Measurements from ENCODE around the gene PCCB. TPM values are rescaled to one million over a fixed set of nuclear protein-coding genes. Genes with fewer than 3 reads are reported as not detected.

The PCCB gene
- total and polyA plus RNA-seq, 2 donors (not counting 1 experiment from before 2014, with no cell fraction given): 12.1 to 15.5 TPM

DNA sequence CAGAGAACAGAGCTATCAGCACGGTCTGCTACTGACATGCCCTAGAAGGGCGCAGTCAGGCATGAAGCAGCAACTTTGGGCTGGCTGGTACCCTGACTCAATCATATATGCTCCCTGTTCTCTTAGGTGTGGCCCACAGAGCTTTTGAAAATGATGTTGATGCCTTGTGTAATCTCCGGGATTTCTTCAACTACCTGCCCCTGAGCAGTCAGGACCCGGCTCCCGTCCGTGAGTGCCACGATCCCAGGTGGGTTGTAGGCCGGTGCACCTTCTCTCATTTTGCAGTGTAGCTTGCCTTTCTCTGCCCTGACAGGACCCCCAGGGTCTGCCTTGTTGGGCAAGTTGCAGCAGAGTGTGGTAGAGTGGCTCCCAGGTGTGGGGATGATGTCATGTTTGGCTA, 47.7 kb downstream of the PCCB start:
- Histone ChIP-seq H3K9me3 (ENCODE audit: control extremely low read depth in 1 of 3, control insufficient read depth in 2 of 3, insufficient read depth in 1 of 3, low read length in 2 of 3) (no peaks in the 10 kb centered on the region), H2AFZ (ENCODE audit: insufficient read depth, low read depth, low read length, poor library complexity, severe bottlenecking) (no peak overlapping the region), H3K9ac (ENCODE audit: low read length) (no peak overlapping the region), H3K4me1 (ENCODE audit: control insufficient read depth in 2 of 2, insufficient read depth in 2 of 2, low read length in 2 of 2) (no peaks in the 10 kb centered on the region), H3K4me3 (ENCODE audit: control extremely low read depth in 1 of 5, extremely low read depth in 1 of 5, insufficient read depth in 1 of 5, low read depth in 2 of 5, low read length in 4 of 5) (no peak overlapping the region), H3K27me3 (replicated peaks in 1 of 4; ENCODE audit: control extremely low read depth in 1 of 4, control insufficient read depth in 3 of 4, insufficient read depth in 4 of 4, low read length in 3 of 4) (no peaks in the 10 kb centered on the region), H3K27ac (ENCODE audit: low read length in 2 of 2) (no peak overlapping the region), H4K20me1 (ENCODE audit: control insufficient read depth, insufficient read depth, low read length, poor library complexity, severe bottlenecking) (no peaks in the 10 kb centered on the region), H3K79me2 (ENCODE audit: control insufficient read depth, insufficient read depth, low read length) (no peaks in the 10 kb centered on the region), H3K4me2 (replicated peaks; ENCODE audit: low read depth, low read length, poor library complexity, severe bottlenecking) (no peak overlapping the region), H3K36me3 (replicated peaks in 1 of 2; ENCODE audit: control extremely low read depth in 1 of 2, control insufficient read depth in 1 of 2, extremely low read depth in 1 of 2, insufficient read depth in 2 of 2, low read length in 1 of 2) (peaks cover 9 to 53% of the 10 kb centered on the region in 2 experiments)
- POLR2A ChIA-PET: no interaction called here
- CTCF ChIA-PET: no interaction called here
- TF ChIP-seq EZH2 (IDR thresholded peaks at IDR 0.05; ENCODE audit: borderline replicate concordance, insufficient read depth, low read depth, low read length, poor library complexity, severe bottlenecking): no peak
- no peak for TF ChIP-seq CTCF (IDR thresholded peaks at IDR 0.05)
- Mint-ChIP-seq H3K27me3 (no peaks in the 10 kb centered on the region), H3K4me3 (no peak overlapping the region), H3K4me1 (no peaks in the 10 kb centered on the region), H3K27ac (no peak overlapping the region), H3K9me3 (ENCODE audit: insufficient read depth) (no peaks in the 10 kb centered on the region)
- DNase-seq (no peak), ATAC-seq (ENCODE audit: low read depth) (no peak)
- intact Hi-C loops (cut with micrococcal nuclease): no loop called here
- 99% methylated on average over 8 of the region's 8 CpGs for WGBS (ENCODE audit: insufficient coverage)

DNA sequence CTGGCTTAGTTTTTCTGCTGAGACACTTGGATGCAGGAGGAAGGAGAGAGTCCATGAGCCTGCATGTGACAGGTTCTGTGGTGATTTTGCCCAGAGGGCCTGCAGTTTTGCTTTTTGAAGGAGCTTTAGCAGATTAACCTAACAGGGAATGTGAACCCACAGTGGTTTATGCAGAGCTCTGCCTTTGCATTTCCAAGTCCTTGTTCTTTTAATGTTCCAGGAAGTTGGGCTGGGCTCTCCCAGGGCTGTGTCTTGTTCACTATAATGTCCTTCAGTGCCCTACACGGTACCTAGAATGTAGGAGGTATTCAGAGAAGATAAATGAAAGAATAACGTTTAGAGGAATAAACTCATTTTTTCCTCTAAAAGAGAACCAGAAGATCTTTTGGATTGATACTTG, 50.3 kb downstream of the PCCB start:
- Mint-ChIP-seq H3K4me1 (no peaks in the 10 kb centered on the region), H3K9me3 (ENCODE audit: insufficient read depth) (no peaks in the 10 kb centered on the region), H3K27me3 (no peaks in the 10 kb centered on the region), H3K27ac (no peak overlapping the region), H3K4me3 (no peak overlapping the region)
- POLR2A ChIA-PET: no interaction called here
- no CpG with 5 or more reads among the region's 2 CpGs for WGBS (ENCODE audit: insufficient coverage)
- Histone ChIP-seq H3K4me3 (ENCODE audit: control extremely low read depth in 1 of 5, extremely low read depth in 1 of 5, insufficient read depth in 1 of 5, low read depth in 2 of 5, low read length in 4 of 5) (no peak overlapping the region), H3K4me2 (replicated peaks; ENCODE audit: low read depth, low read length, poor library complexity, severe bottlenecking) (no peak overlapping the region), H3K79me2 (ENCODE audit: control insufficient read depth, insufficient read depth, low read length) (no peaks in the 10 kb centered on the region), H3K4me1 (ENCODE audit: control insufficient read depth in 2 of 2, insufficient read depth in 2 of 2, low read length in 2 of 2) (no peaks in the 10 kb centered on the region), H3K27me3 (replicated peaks in 1 of 4; ENCODE audit: control extremely low read depth in 1 of 4, control insufficient read depth in 3 of 4, insufficient read depth in 4 of 4, low read length in 3 of 4) (no peaks in the 10 kb centered on the region), H3K9me3 (ENCODE audit: control extremely low read depth in 1 of 3, control insufficient read depth in 2 of 3, insufficient read depth in 1 of 3, low read length in 2 of 3) (no peaks in the 10 kb centered on the region), H3K36me3 (replicated peaks in 1 of 2; ENCODE audit: control extremely low read depth in 1 of 2, control insufficient read depth in 1 of 2, extremely low read depth in 1 of 2, insufficient read depth in 2 of 2, low read length in 1 of 2) (peaks cover 8 to 38% of the 10 kb centered on the region in 2 experiments), H2AFZ (ENCODE audit: insufficient read depth, low read depth, low read length, poor library complexity, severe bottlenecking) (no peak overlapping the region), H3K27ac (ENCODE audit: low read length in 2 of 2) (no peak overlapping the region), H4K20me1 (ENCODE audit: control insufficient read depth, insufficient read depth, low read length, poor library complexity, severe bottlenecking) (no peaks in the 10 kb centered on the region), H3K9ac (ENCODE audit: low read length) (no peak overlapping the region)
- intact Hi-C loops (cut with micrococcal nuclease): no loop called here
- CTCF ChIA-PET: no interaction called here
- ATAC-seq (ENCODE audit: low read depth) (no peak), DNase-seq (no peak)
- no peak for TF ChIP-seq CTCF (IDR thresholded peaks at IDR 0.05)
- no peak for TF ChIP-seq EZH2 (IDR thresholded peaks at IDR 0.05; ENCODE audit: borderline replicate concordance, insufficient read depth, low read depth, low read length, poor library complexity, severe bottlenecking)

All from B cell (primary cell).